Keratinocyte (primary cell): ENCODE results near the gene CTNND2. TPM values are rescaled to one million over a fixed set of nuclear protein-coding genes. Genes with fewer than 3 reads are reported as not detected.

Experiments
- DNase-seq: peaks from one replicate; pipeline ENCODE4 v3.0.0-alpha.2; 2011; ENCODE audit warnings: low read depth, missing footprints, low spot score
- FAIRE-seq: peaks from 2 replicates; lab custom pipeline; 2011; peaks lifted over from hg19 to GRCh38; lab: Jason Lieb, UNC
- H2AFZ ChIP-seq: 2 replicates; pipeline ENCODE4 v1.6.0; 2012; ENCODE audit warnings: low read length, control low read depth, inconsistent platforms; ENCODE audit not compliant: control insufficient read depth
- H3K27ac ChIP-seq: 2 replicates; pipeline ENCODE4 v1.5.1; 2011; ENCODE audit warnings: low read length; ENCODE audit not compliant: control insufficient read depth, insufficient read depth
- H3K27me3 ChIP-seq: 3 replicates; pipeline ENCODE4 v1.6.0; 2011; ENCODE audit warnings: low read length; ENCODE audit not compliant: control insufficient read depth, insufficient read depth; ENCODE audit errors: extremely low read depth
- H3K36me3 ChIP-seq, 2 experiments: 2 replicates in 1 of 2; 3 replicates in 1 of 2; pipeline ENCODE4 v1.5.1; 2011; ENCODE audit warnings: low read length in 2 of 2, mild to moderate bottlenecking in 1 of 2; ENCODE audit not compliant: control insufficient read depth in 2 of 2, insufficient read depth in 2 of 2; ENCODE audit errors: extremely low read depth in 1 of 2
- H3K4me1 ChIP-seq: 3 replicates; pipeline ENCODE4 v1.5.1; 2011; ENCODE audit warnings: low read length; ENCODE audit not compliant: control insufficient read depth, insufficient read depth; ENCODE audit errors: extremely low read depth
- H3K4me2 ChIP-seq: 3 replicates; pipeline ENCODE4 v1.6.0; 2011; ENCODE audit warnings: low read depth, low read length; ENCODE audit not compliant: control insufficient read depth, insufficient read depth; ENCODE audit errors: extremely low read depth
- H3K4me3 ChIP-seq, 3 experiments: fragments of 200-600 bp in 1 of 3; sonication (generic) in 1 of 3; 2 replicates in 2 of 3; 3 replicates in 1 of 3; pipeline ENCODE4 v1.5.1; 2011 to 2016; ENCODE audit warnings: low read length in 3 of 3, mild to moderate bottlenecking in 3 of 3, control low read depth in 2 of 3, inconsistent platforms in 1 of 3, low read depth in 1 of 3, mixed read lengths in 1 of 3, mixed run types in 1 of 3, moderate library complexity in 1 of 3; ENCODE audit not compliant: control insufficient read depth in 2 of 3, insufficient read depth in 2 of 3; ENCODE audit errors: extremely low read depth in 1 of 3
- H3K79me2 ChIP-seq: 2 replicates; pipeline ENCODE4 v1.6.0; 2012; ENCODE audit warnings: low read length; ENCODE audit not compliant: control insufficient read depth, insufficient read depth
- H3K9ac ChIP-seq: 3 replicates; pipeline ENCODE4 v1.6.0; 2011; ENCODE audit warnings: low read length; ENCODE audit not compliant: control insufficient read depth, insufficient read depth; ENCODE audit errors: extremely low read depth
- H3K9me1 ChIP-seq: 3 replicates; pipeline ENCODE4 v1.6.0; 2011; ENCODE audit warnings: low read length; ENCODE audit not compliant: control insufficient read depth, insufficient read depth; ENCODE audit errors: extremely low read depth
- H3K9me3 ChIP-seq: 2 replicates; pipeline ENCODE4 v1.5.1; 2012; ENCODE audit warnings: low read depth, low read length; ENCODE audit not compliant: control insufficient read depth
- H4K20me1 ChIP-seq: 3 replicates; pipeline ENCODE4 v1.6.0; 2011; ENCODE audit warnings: low read length; ENCODE audit not compliant: control insufficient read depth, insufficient read depth; ENCODE audit errors: extremely low read depth
- CTCF ChIP-seq, 3 experiments: IDR thresholded peaks in 1 of 3; conservative IDR thresholded peaks in 1 of 3; optimal IDR thresholded peaks in 1 of 3; 2 replicates in 2 of 3; 3 replicates in 1 of 3; pipeline versions ENCODE3 to v1.5.1; 2011; ENCODE audit warnings: low read length in 3 of 3, mild to moderate bottlenecking in 3 of 3, moderate library complexity in 2 of 3, control low read depth in 1 of 3, inconsistent platforms in 1 of 3; ENCODE audit not compliant: insufficient read depth in 2 of 3; ENCODE audit errors: extremely low read depth in 1 of 3
- EZH2 ChIP-seq: IDR thresholded peaks from one replicate; pipeline ENCODE4 v1.6.1; 2012; ENCODE audit warnings: inconsistent platforms, mild to moderate bottlenecking, low read length, moderate library complexity
- dilution Hi-C: fragments of 300-500 bp; cut with MboI; formaldehyde crosslinking; loops from one replicate; pipeline ENCODE4 v1.7.0; 2020; ENCODE audit warnings: low sequenced_read_pairs; ENCODE audit not compliant: extremely low pct_ligation_motif_present
- polyA plus RNA-seq, 5 experiments: library from polyadenylated mRNA; depleted of rRNA in 3 of 5; stranded (reverse) in 3 of 5; stranded (forward) in 1 of 5; unstranded in 1 of 5; fragments of >200 nt; gene quantifications; 1 replicate in 1 of 5; 2 replicates in 3 of 5; 3 replicates in 1 of 5; pipeline versions ENCODE4 v1.2.1 to v1.2.3, GENCODE V29; 2011 to 2012; ENCODE audit warnings: missing spikeins in 2 of 5, low read depth in 1 of 5, low replicate concordance in 1 of 5

CTNND2 gene
- polyA plus RNA-seq, 1 donor (not counting 4 experiments of a cell fraction or from before 2014, with no cell fraction given) = not detected

GRCh38 chr5:11527652-11528349 is 376.4 kb downstream of the CTNND2 start:
- no peaks in the 10 kb centered on the region for H3K9me1 ChIP-seq
- DNase-seq = no peak
- no peak overlapping the region for H3K4me2 ChIP-seq
- no peaks in the 10 kb centered on the region for H3K79me2 ChIP-seq
- FAIRE-seq = no peak
- no peak overlapping the region for H3K27ac ChIP-seq
- no peaks in the 10 kb centered on the region for H3K4me1 ChIP-seq
- H2AFZ ChIP-seq = no peak overlapping the region
- dilution Hi-C loops = no loop called here
- H3K36me3 ChIP-seq = no peaks in the 10 kb centered on the region
- no peak for TF ChIP-seq EZH2
- TF ChIP-seq CTCF (optimal IDR thresholded peaks at IDR 0.05 in 1 of 3, IDR thresholded peaks at IDR 0.05 in 1 of 3, conservative IDR thresholded peaks at IDR 0.05 in 1 of 3; ENCODE audit: extremely low read depth in 1 of 3, insufficient read depth in 2 of 3, low read length in 3 of 3) = no peak
- no peaks in the 10 kb centered on the region for H4K20me1 ChIP-seq
- H3K4me3 ChIP-seq = no peak overlapping the region
- no peaks in the 10 kb centered on the region for H3K27me3 ChIP-seq
- no peaks in the 10 kb centered on the region for H3K9me3 ChIP-seq
- no peak overlapping the region for H3K9ac ChIP-seq

GRCh38 chr5:11525020-11525419 is 379.2 kb downstream of the CTNND2 start:
- no peak overlapping the region for H3K27ac ChIP-seq
- H3K4me1 ChIP-seq = no peaks in the 10 kb centered on the region
- FAIRE-seq (no peak), DNase-seq (no peak)
- no peaks in the 10 kb centered on the region for H4K20me1 ChIP-seq
- TF ChIP-seq CTCF (optimal IDR thresholded peaks at IDR 0.05 in 1 of 3, IDR thresholded peaks at IDR 0.05 in 1 of 3, conservative IDR thresholded peaks at IDR 0.05 in 1 of 3; ENCODE audit: extremely low read depth in 1 of 3, insufficient read depth in 2 of 3, low read length in 3 of 3) = no peak
- no peak for TF ChIP-seq EZH2
- no peak overlapping the region for H3K4me3 ChIP-seq
- no peaks in the 10 kb centered on the region for H3K79me2 ChIP-seq
- no peak overlapping the region for H3K4me2 ChIP-seq
- H2AFZ ChIP-seq = no peak overlapping the region
- no peaks in the 10 kb centered on the region for H3K27me3 ChIP-seq
- H3K9me3 ChIP-seq = no peaks in the 10 kb centered on the region
- H3K9me1 ChIP-seq = no peaks in the 10 kb centered on the region
- H3K36me3 ChIP-seq = no peaks in the 10 kb centered on the region
- dilution Hi-C loops = no loop called here
- no peak overlapping the region for H3K9ac ChIP-seq
